Measurements from ENCODE around the gene FREM1. TPM values are rescaled to one million over a fixed set of nuclear protein-coding genes. Genes with fewer than 3 reads are reported as not detected.
"Not testable (repeated sequence)": the region's sequence is repeated elsewhere in the genome, so short reads cannot be mapped to it uniquely, and the experiment has no call there.

FREM1 gene
- total and polyA plus RNA-seq, 10 donors = 0.07 to 4.3 (median 0.54) TPM; not detected in 1

DNA sequence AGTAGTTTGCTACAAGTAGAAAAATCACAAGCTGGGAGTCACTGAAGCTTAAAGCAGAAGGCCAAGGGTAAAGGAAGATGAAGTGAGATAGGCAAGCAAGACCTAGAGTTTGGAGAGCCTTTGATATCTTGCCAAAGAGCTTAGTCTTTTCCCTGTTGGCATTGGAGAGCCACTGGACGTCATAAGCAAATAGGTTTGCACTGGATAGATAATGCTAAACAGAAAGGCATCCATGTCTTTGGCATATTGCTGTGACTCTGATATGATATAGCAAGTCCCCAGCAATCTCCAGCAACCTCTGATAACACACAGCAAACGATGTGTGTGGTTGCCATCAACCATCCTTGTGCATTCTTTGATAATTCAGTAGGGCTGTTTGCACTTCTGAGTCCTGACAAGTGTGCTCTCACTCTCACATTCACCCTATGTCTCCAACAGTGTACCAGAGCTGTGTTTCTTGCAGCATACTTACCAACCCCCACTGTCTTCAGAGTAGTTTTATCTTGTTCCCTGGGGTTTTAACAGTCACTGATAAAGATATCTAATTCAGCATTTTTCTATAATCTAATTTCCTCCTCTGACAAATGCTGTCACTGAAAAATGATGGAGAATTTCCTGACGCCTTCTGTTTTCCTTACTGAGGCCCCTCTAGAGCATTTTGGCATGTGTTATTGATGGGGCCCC is 16.9 kb upstream of the FREM1 start:
- Histone ChIP-seq H3K27ac (no peak overlapping the region), H3K36me3 (no peaks in the 10 kb centered on the region), H3K4me3 (no peak overlapping the region), H3K27me3 (replicated peaks in 1 of 7) (no peaks in the 10 kb centered on the region), H3K9me3 (no peaks in the 10 kb centered on the region), H3K4me1 (peaks cover 0 to 13% (median 0%) of the 10 kb centered on the region in 6 donors)
- 30 to 45% (median 34%) methylated on average over 3 of the region's 3 CpGs for WGBS, 5 donors
- intact Hi-C loops (cut with DNase I; ENCODE audit: low total_unique reads) = no loop called here
- DNase-seq = no peak
- no peak for TF ChIP-seq POLR2AphosphoS5 (IDR thresholded peaks at IDR 0.05)
- TF ChIP-seq CTCF (IDR thresholded peaks at IDR 0.05 in 8 of 11, conservative IDR thresholded peaks at IDR 0.05 in 3 of 11) = no peak
- TF ChIP-seq POLR2A (IDR thresholded peaks at IDR 0.05) = no peak

GRCh38 chr9:14924230-14925219 is 14.3 kb upstream of the FREM1 start:
- Histone ChIP-seq H3K4me3 (peak overlapping the region in 1 of 8 donors; percentile 12), H3K9me3 (no peaks in the 10 kb centered on the region), H3K4me1 (peaks cover 0 to 13% (median 0%) of the 10 kb centered on the region in 6 donors), H3K27me3 (replicated peaks in 1 of 7) (no peaks in the 10 kb centered on the region), H3K36me3 (no peaks in the 10 kb centered on the region), H3K27ac (peak overlapping the region in 1 of 8 donors; percentile 3)
- WGBS, 5 donors = 69 to 76% (median 71%) methylated on average over 7 of the region's 7 CpGs
- TF ChIP-seq CTCF (IDR thresholded peaks at IDR 0.05 in 8 of 11, conservative IDR thresholded peaks at IDR 0.05 in 3 of 11) (no peak), POLR2AphosphoS5 (IDR thresholded peaks at IDR 0.05) (no peak), POLR2A (IDR thresholded peaks at IDR 0.05) (no peak)
- intact Hi-C loops (cut with DNase I; ENCODE audit: low total_unique reads) = no loop called here
- DNase-seq = no peak

DNA sequence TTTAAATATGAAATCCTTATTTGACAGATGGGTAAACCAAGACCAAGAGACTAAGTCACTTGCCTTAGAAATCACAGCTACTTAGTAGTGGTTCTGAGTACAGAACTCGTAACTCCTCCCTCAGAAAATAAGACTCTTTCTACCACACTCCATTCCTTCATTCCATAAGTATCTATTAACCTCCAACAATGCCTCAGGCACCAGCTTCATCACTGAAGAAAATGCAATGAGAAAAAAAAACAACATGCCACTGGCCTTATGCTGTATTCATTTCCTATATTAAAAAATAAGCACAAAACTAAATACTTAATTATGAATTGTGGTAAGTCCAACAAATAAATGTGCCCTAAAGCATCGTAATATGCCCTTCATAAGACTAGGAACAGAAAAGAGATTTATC is 13.5 kb upstream of the FREM1 start:
- intact Hi-C loops (cut with DNase I; ENCODE audit: low total_unique reads) = no loop called here
- H3K9me3 ChIP-seq = no peaks in the 10 kb centered on the region
- H3K27ac ChIP-seq = no peak overlapping the region
- 76 to 92% (median 80%) methylated on average over 2 of the region's 2 CpGs for WGBS, 5 donors
- no peak for DNase-seq
- no peaks in the 10 kb centered on the region for H3K36me3 ChIP-seq
- peaks cover 0 to 13% (median 0%) of the 10 kb centered on the region in 6 donors for H3K4me1 ChIP-seq
- H3K4me3 ChIP-seq = no peak overlapping the region
- TF ChIP-seq POLR2A (IDR thresholded peaks at IDR 0.05) (no peak), POLR2AphosphoS5 (IDR thresholded peaks at IDR 0.05) (no peak), CTCF (IDR thresholded peaks at IDR 0.05 in 8 of 11, conservative IDR thresholded peaks at IDR 0.05 in 3 of 11) (no peak)
- H3K27me3 ChIP-seq (replicated peaks in 1 of 7) = no peaks in the 10 kb centered on the region

DNA sequence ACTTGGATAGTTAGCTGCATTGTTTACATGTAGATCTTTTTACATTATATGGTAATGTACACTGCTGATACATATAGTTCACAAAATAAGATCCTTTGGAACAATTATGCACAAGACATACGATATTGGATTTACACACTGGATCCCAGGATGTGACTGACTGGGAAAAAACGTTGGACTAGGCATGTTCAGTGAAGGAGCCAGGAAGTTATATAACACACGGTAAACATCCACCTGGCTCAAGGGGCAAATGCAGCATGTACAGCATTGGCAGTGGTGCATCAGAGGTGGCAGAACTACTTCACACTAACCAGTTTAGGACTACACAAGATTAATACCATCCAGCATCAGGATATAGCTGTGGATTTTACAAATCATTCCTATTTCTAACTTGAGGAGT is 10.6 kb upstream of the FREM1 start:
- H3K9me3 ChIP-seq; H3K27ac ChIP-seq; DNase-seq; H3K27me3 ChIP-seq (replicated peaks in 1 of 7); H3K4me1 ChIP-seq; intact Hi-C loops (cut with DNase I; ENCODE audit: low total_unique reads); H3K36me3 ChIP-seq; H3K4me3 ChIP-seq: not testable (repeated sequence)
- WGBS, 5 donors = 62 to 75% (median 68%) methylated on average over 3 of the region's 3 CpGs

Data from spleen (tissue), 11 donors.